Right lobe of liver (tissue), 6 donors: ENCODE measurements around the gene ACSL1. TPM values are rescaled to one million over a fixed set of nuclear protein-coding genes. Genes with fewer than 3 reads are reported as not detected.

Experiments used
- ATAC-seq, 4 donors: fragments of 200-7000 bp; cut with Tn5 transposase; one replicate each; pipeline ENCODE4 v1.9.1; 2020; ENCODE audit warnings: mild to moderate bottlenecking in 4 of 4, moderate library complexity in 4 of 4
- DNase-seq, 3 donors: peaks; one replicate each; pipeline ENCODE4 v3.0.0-alpha.2; 2020
- H3K27ac ChIP-seq, 3 donors: fragments of 200-600 bp; one replicate each; pipeline ENCODE4 v1.8.0; 2022
- H3K27me3 ChIP-seq, 2 donors: fragments of 200-600 bp; one replicate each; pipeline ENCODE4 v1.8.0; 2022
- H3K36me3 ChIP-seq, 4 donors: fragments of 200-600 bp; sonication (generic) in 1 of 4; one replicate each; pipeline versions ENCODE4 v1.5.1 to v1.8.0; 2017 to 2022; ENCODE audit warnings: control low read depth in 1 of 4
- H3K4me1 ChIP-seq, 4 donors: fragments of 200-600 bp; sonication (generic) in 1 of 4; one replicate each; pipeline versions ENCODE4 v1.5.1 to v1.8.0; 2017 to 2022; ENCODE audit warnings: control low read depth in 1 of 4
- H3K4me3 ChIP-seq, 3 donors: fragments of 200-600 bp; one replicate each; pipeline ENCODE4 v1.8.0; 2022
- H3K9me3 ChIP-seq, 4 donors: fragments of 200-600 bp; sonication (generic) in 1 of 4; one replicate each; pipeline versions ENCODE4 v1.5.1 to v1.8.0; 2017 to 2022; ENCODE audit warnings: control low read depth in 1 of 4
- CTCF ChIP-seq, 4 donors: fragments of 200-600 bp in 3 of 4; fragments of 450-650 bp in 1 of 4; IDR thresholded peaks; one replicate each; pipeline versions ENCODE4 v1.5.1 to v1.8.0; 2016 to 2022; ENCODE audit warnings: antibody characterized with exemption in 4 of 4, mild to moderate bottlenecking in 2 of 4
- POLR2A ChIP-seq: fragments of 450-650 bp; IDR thresholded peaks from one replicate; pipeline ENCODE4 v1.6.1; 2017; ENCODE audit warnings: antibody characterized with exemption, mild to moderate bottlenecking
- whole genome bisulfite sequencing: methylation state at CpG from one replicate; pipeline ENCODE4 v1.1.6; 2018; ENCODE audit warnings: low coverage, low lambda C conversion rate; ENCODE audit not compliant: insufficient coverage; ENCODE audit errors: missing lambda C conversion rate; 5-methylcytosine and 5-hydroxymethylcytosine counted together
- intact Hi-C, 2 donors: fragments of 100-400 bp; cut with DNase I; formaldehyde crosslinking; loops; one replicate each; pipeline versions ENCODE4 v1.11.2 to v1.14.1; 2022
- total RNA-seq, 6 experiments: library from RNA; depleted of rRNA in 2 of 6; stranded (reverse); fragments of >200 nt in 2 of 6; fragmentation: NEBNext Ultra II Directional in 3 of 6; extraction: Animal tissue kit (Norgen Biotek cat#: 25700) in 3 of 6; gene quantifications; one replicate each; pipeline versions ENCODE4 v1.1.0 to v1.2.4, GENCODE V29; 2016 to 2023
- donor health status: DM: no; HTN: yes; CAD: no.
- donor health status: DM: no; HTN: no; CAD: no.
- donor health status: DM: no; HTN: no; CAD: no.
- donor health status: DM: no; HTN: yes; CAD: no.
- donor health status: DM: no; HTN: yes; CAD: no.

The ACSL1 gene
- total RNA-seq, 6 experiments from 2014 or later: 544 to 1,154 (median 743) TPM

- intact Hi-C loops: no loop called here
- TF ChIP-seq CTCF (IDR thresholded peaks at IDR 0.05): no peak
- no peak overlapping the region for H3K27ac ChIP-seq
- peaks cover 0 to 81% (median 17%) of the 10 kb centered on the region in 4 donors for H3K4me1 ChIP-seq
- peaks cover 3 to 97% (median 43%) of the 10 kb centered on the region in 4 donors for H3K36me3 ChIP-seq
- H3K9me3 ChIP-seq: no peaks in the 10 kb centered on the region
- no peaks in the 10 kb centered on the region for H3K27me3 ChIP-seq
- peak in 1 of 3 donors; percentile 43 for DNase-seq
- H3K4me3 ChIP-seq: no peak overlapping the region
- WGBS: no CpG with 5 or more reads among the region's 7 CpGs
- ATAC-seq: peak in 1 of 4 donors; percentile 1
These were observed 27.3 kb downstream of the ACSL1 start for GRCh38 chr4:184798504-184798903.

DNA sequence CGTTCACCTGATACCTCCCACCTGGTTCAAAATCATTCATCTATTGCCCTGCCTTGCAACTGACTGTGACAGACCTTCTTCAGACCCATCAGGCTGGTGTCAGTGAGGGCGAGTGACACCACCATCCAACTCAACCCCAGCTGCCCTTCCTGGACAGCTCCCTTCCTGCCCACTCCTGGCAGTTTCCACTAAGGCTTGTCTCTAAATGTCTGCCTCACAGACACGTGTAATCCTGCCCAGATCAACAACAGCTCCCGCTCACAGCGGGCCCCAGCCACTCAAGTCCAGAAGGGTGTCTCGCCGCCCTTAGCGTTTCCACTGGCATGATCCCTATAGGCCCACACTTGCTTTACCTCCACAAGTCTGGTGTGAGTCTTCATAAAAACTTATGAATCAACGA is 28.9 kb downstream of the ACSL1 start:
- Histone ChIP-seq H3K27me3 (no peaks in the 10 kb centered on the region), H3K9me3 (no peaks in the 10 kb centered on the region), H3K27ac (peak overlapping the region in 1 of 3 donors; percentile 11), H3K4me3 (no peak overlapping the region), H3K36me3 (peaks cover 3 to 94% (median 40%) of the 10 kb centered on the region in 4 donors), H3K4me1 (peaks cover 0 to 92% (median 17%) of the 10 kb centered on the region in 4 donors)
- ATAC-seq: peak; percentile 10 to 27 (median 20)
- intact Hi-C loops: no loop called here
- TF ChIP-seq CTCF (IDR thresholded peaks at IDR 0.05): no peak
- TF ChIP-seq POLR2A: no peak
- peak in 1 of 3 donors; percentile 51 for DNase-seq
- WGBS: 66% methylated on average over 9 of the region's 9 CpGs

GRCh38 chr4:184795214-184795844 is 30.4 kb downstream of the ACSL1 start:
- Histone ChIP-seq H3K4me3 (no peak overlapping the region), H3K36me3 (peaks cover 3 to 96% (median 37%) of the 10 kb centered on the region in 4 donors), H3K4me1 (peaks cover 0 to 88% (median 12%) of the 10 kb centered on the region in 4 donors), H3K9me3 (no peaks in the 10 kb centered on the region), H3K27me3 (no peaks in the 10 kb centered on the region), H3K27ac (peak overlapping the region in 2 of 3 donors; percentile 57 to 63)
- 35% methylated on average over 9 of the region's 9 CpGs for WGBS
- no peak for TF ChIP-seq POLR2A
- TF ChIP-seq CTCF (IDR thresholded peaks at IDR 0.05): no peak
- ATAC-seq (peak in 3 of 4 donors; percentile 1 to 38 (median 8)), DNase-seq (no peak)
- intact Hi-C loops: no loop called here

DNA sequence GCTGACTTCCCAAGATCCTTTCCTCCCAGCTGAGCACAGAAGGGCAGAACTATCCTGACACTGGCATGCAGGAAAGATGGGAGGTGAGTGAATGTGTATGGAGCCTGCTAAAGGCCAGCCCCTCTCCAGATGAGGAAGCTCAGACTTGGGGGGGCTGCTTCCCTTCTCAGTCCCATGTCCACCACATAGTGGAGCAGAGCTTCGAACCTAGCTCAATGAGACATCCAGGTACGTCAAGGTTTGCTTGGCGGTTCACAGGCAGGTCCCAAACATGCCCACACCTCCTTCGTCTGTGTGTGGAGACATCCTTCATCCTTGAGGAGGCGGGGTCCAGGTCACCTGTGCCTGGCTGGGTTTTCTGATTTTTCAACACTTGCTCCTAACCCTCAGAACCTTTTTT is 31.3 kb downstream of the ACSL1 start:
- H3K9me3 ChIP-seq: no peaks in the 10 kb centered on the region
- peak overlapping the region in 1 of 3 donors; percentile 63 for H3K27ac ChIP-seq
- DNase-seq (peak in 1 of 3 donors; percentile 44), ATAC-seq (peak in 1 of 4 donors; percentile 0)
- intact Hi-C loops: no loop called here
- WGBS: 83% methylated on average over 2 of the region's 5 CpGs
- H3K4me3 ChIP-seq: no peak overlapping the region
- peaks cover 0 to 96% (median 36%) of the 10 kb centered on the region in 4 donors for H3K36me3 ChIP-seq
- no peaks in the 10 kb centered on the region for H3K27me3 ChIP-seq
- TF ChIP-seq POLR2A (no peak), CTCF (IDR thresholded peaks at IDR 0.05) (no peak)
- peaks cover 0 to 85% (median 8%) of the 10 kb centered on the region in 4 donors for H3K4me1 ChIP-seq
